SU-DHL-6 (cell line): ENCODE results near the gene TBL2.
"Not testable (repeated sequence)": the region's sequence is repeated elsewhere in the genome, so short reads cannot be mapped to it uniquely, and the experiment has no call there.

Experiments
- H2AFZ ChIP-seq: fragments of 200-600 bp; sonication (generic); 2 replicates; pipeline ENCODE4 v1.6.1; 2014; ENCODE audit warnings: low read depth, mild to moderate bottlenecking, moderate library complexity, mixed read lengths, antibody characterized with exemption, low read length; ENCODE audit not compliant: severe bottlenecking
- H3F3A ChIP-seq: fragments of 200-600 bp; shearing (Covaris generic); 2 replicates; pipeline ENCODE4 v1.6.0; 2016; ENCODE audit warnings: antibody characterized with exemption, mild to moderate bottlenecking; ENCODE audit not compliant: insufficient read depth
- H3K27ac ChIP-seq: fragments of 200-600 bp; sonication (generic); 2 replicates; pipeline ENCODE4 v1.5.1; 2016; ENCODE audit warnings: low read depth, mild to moderate bottlenecking, low read length, moderate library complexity, mixed read lengths
- H3K27me3 ChIP-seq: fragments of 200-600 bp; sonication (generic), shearing (Covaris generic); 2 replicates; pipeline ENCODE4 v1.6.0; 2014; ENCODE audit warnings: mild to moderate bottlenecking, low read length
- H3K36me3 ChIP-seq: fragments of 200-600 bp; sonication (generic); 2 replicates; pipeline ENCODE4 v1.6.1; 2014; ENCODE audit warnings: mild to moderate bottlenecking, low read length, mixed read lengths
- H3K4me2 ChIP-seq: fragments of 300-600, 200-600 bp; shearing (Covaris generic), sonication (generic); 2 replicates; pipeline ENCODE4 v1.6.0; 2014; ENCODE audit warnings: low read length, low read depth, mild to moderate bottlenecking; ENCODE audit not compliant: poor library complexity, severe bottlenecking
- H3K4me3 ChIP-seq: fragments of 200-600 bp; sonication (generic); 2 replicates; pipeline ENCODE4 v1.5.1; 2014; ENCODE audit warnings: antibody characterized with exemption, low read length, mild to moderate bottlenecking, mixed read lengths; ENCODE audit not compliant: insufficient read depth, poor library complexity, severe bottlenecking
- H3K79me2 ChIP-seq: fragments of 200-600 bp; sonication (generic); 2 replicates; pipeline ENCODE4 v1.6.1; 2014; ENCODE audit warnings: mild to moderate bottlenecking, low read length, moderate library complexity; ENCODE audit not compliant: insufficient read depth
- H3K9ac ChIP-seq: fragments of 200-600 bp; sonication (generic); 2 replicates; pipeline ENCODE4 v1.7.0; 2014; ENCODE audit warnings: mild to moderate bottlenecking, low read length
- H3K9me2 ChIP-seq: fragments of 200-600 bp; sonication (generic); replicated peaks from 2 replicates; pipeline ENCODE4 v1.6.1; 2014; ENCODE audit warnings: low read length; ENCODE audit not compliant: insufficient read depth
- H3K9me3 ChIP-seq: fragments of 200-600 bp; sonication (generic); 2 replicates; pipeline ENCODE4 v1.6.1; 2014; ENCODE audit warnings: low read length, mixed read lengths; ENCODE audit not compliant: insufficient read depth
- H4K20me1 ChIP-seq: fragments of 200-600 bp; sonication (generic); 2 replicates; pipeline ENCODE4 v1.6.1; 2014; ENCODE audit warnings: low read depth, mild to moderate bottlenecking, antibody characterized with exemption, low read length, moderate library complexity, mixed read lengths
- CTCF ChIP-seq: fragments of 200-600 bp; sonication (generic); IDR thresholded peaks from one replicate; pipeline ENCODE4 v1.5.1; 2017; ENCODE audit warnings: antibody characterized with exemption, mild to moderate bottlenecking, low read length, moderate library complexity; ENCODE audit not compliant: insufficient read depth, poor library complexity, severe bottlenecking
- EZH2phosphoT487 ChIP-seq: fragments of 200-600 bp; sonication (generic), shearing (Covaris generic); conservative IDR thresholded peaks from 2 replicates; pipeline ENCODE4 v1.6.1; 2018; ENCODE audit warnings: mild to moderate bottlenecking, antibody characterized with exemption, low read length, moderate library complexity, mixed read lengths

TBL2 gene

GRCh38 chr7:73537051-73537450 lies 41.3 kb downstream of the TBL2 start:
- Histone ChIP-seq H3F3A (no peaks in the 10 kb centered on the region), H3K27ac (no peak overlapping the region), H3K9me3 (no peaks in the 10 kb centered on the region), H3K36me3 (0 out of 2 replicates have a peak, but pooled peaks cover 3% of the 10 kb centered on the region), H4K20me1 (no peaks in the 10 kb centered on the region), H3K79me2 (no peaks in the 10 kb centered on the region), H2AFZ (no peak overlapping the region), H3K27me3 (no peaks in the 10 kb centered on the region), H3K9ac (no peak overlapping the region), H3K4me3 (no peak overlapping the region), H3K9me2 (no peaks in the 10 kb centered on the region), H3K4me2 (no peak overlapping the region)
- TF ChIP-seq CTCF (no peak), EZH2phosphoT487 (no peak)

- no peak for TF ChIP-seq EZH2phosphoT487
- TF ChIP-seq CTCF: no peak
- no peaks in the 10 kb centered on the region for H3K79me2 ChIP-seq
- H3K27ac ChIP-seq: no peak overlapping the region
- no peak overlapping the region for H2AFZ ChIP-seq
- H3K36me3 ChIP-seq: 0 out of 2 replicates have a peak, but pooled peaks cover 3% of the 10 kb centered on the region
- H4K20me1 ChIP-seq: no peaks in the 10 kb centered on the region
- H3K9ac ChIP-seq: no peak overlapping the region
- H3K4me3 ChIP-seq: no peak overlapping the region
- no peaks in the 10 kb centered on the region for H3K9me2 ChIP-seq
- no peaks in the 10 kb centered on the region for H3K9me3 ChIP-seq
- no peaks in the 10 kb centered on the region for H3K27me3 ChIP-seq
- no peak overlapping the region for H3K4me2 ChIP-seq
- H3F3A ChIP-seq: no peaks in the 10 kb centered on the region
These were observed 41.9 kb downstream of the TBL2 start for GRCh38 chr7:73536479-73536878.

GRCh38 chr7:73535918-73536317 lies 42.5 kb downstream of the TBL2 start:
- H3K27ac ChIP-seq, H3K79me2 ChIP-seq, H3K36me3 ChIP-seq: not testable (repeated sequence)

GRCh38 chr7:73533742-73534141 lies 44.6 kb downstream of the TBL2 start:
- Histone ChIP-seq H3K9ac (no peak overlapping the region), H3K36me3 (no peaks in the 10 kb centered on the region), H3K9me3 (no peaks in the 10 kb centered on the region), H2AFZ (no peak overlapping the region), H3K4me3 (no peak overlapping the region), H3K79me2 (no peaks in the 10 kb centered on the region), H4K20me1 (no peaks in the 10 kb centered on the region), H3F3A (0 out of 2 replicates have a peak, but pooled peaks cover 4% of the 10 kb centered on the region), H3K27me3 (no peaks in the 10 kb centered on the region), H3K4me2 (no peak overlapping the region), H3K27ac (no peak overlapping the region), H3K9me2 (no peaks in the 10 kb centered on the region)
- no peak for TF ChIP-seq CTCF
- TF ChIP-seq EZH2phosphoT487: no peak

More at GRCh38 chr7:73535918-73536317, 42.5 kb downstream of the TBL2 start:
- H3F3A ChIP-seq, H3K27me3 ChIP-seq, H3K4me2 ChIP-seq, H2AFZ ChIP-seq, H3K9me3 ChIP-seq, H3K4me3 ChIP-seq, H4K20me1 ChIP-seq, H3K9me2 ChIP-seq, H3K9ac ChIP-seq: not testable (repeated sequence)
